ENCODE data around the gene MRS2.
"Not testable (repeated sequence)": the region's sequence is repeated elsewhere in the genome, so short reads cannot be mapped to it uniquely, and the experiment has no call there.

Gene MRS2

GRCh38 chr6:24402697-24403500 is at the start of gene MRS2:
Gene MRS2, plus strand, starts transcription at chr6:24402936. Its CDS starts 111 bp downstream, at chr6:24403047.
- peak; percentile 48 to 63 for DNase-seq (ENCODE audit: low read depth in 2 of 2, low spot score in 1 of 2)

- DNase-seq (ENCODE audit: low read depth in 2 of 2, low spot score in 1 of 2), result no peak
These were observed 48.9 kb upstream of the MRS2 start for GRCh38 chr6:24353861-24354260.

GRCh38 chr6:24355393-24355792 is 47.3 kb upstream of the MRS2 start:
- no peak for DNase-seq (ENCODE audit: low read depth in 2 of 2, low spot score in 1 of 2)

- DNase-seq (ENCODE audit: low read depth in 2 of 2, low spot score in 1 of 2), result no peak
These were observed 46.3 kb upstream of the MRS2 start for GRCh38 chr6:24356310-24356973.

GRCh38 chr6:24357336-24358218 is 45.2 kb upstream of the MRS2 start, which contains the start of gene DCDC2:
Gene DCDC2, minus strand, starts transcription at chr6:24358059. Its CDS starts 309 bp downstream, at chr6:24357750.
- DNase-seq (ENCODE audit: low read depth in 2 of 2, low spot score in 1 of 2), result no peak

GRCh38 chr6:24358219-24358821 is 44.4 kb upstream of the MRS2 start:
- DNase-seq (ENCODE audit: low read depth in 2 of 2, low spot score in 1 of 2), result no peak

GRCh38 chr6:24359640-24360454 is 42.9 kb upstream of the MRS2 start:
- DNase-seq (ENCODE audit: low read depth in 2 of 2, low spot score in 1 of 2), result peak; percentile 50 to 52

GRCh38 chr6:24362363-24362762 is 40.4 kb upstream of the MRS2 start:
- not testable (repeated sequence) for DNase-seq (ENCODE audit: low read depth in 2 of 2, low spot score in 1 of 2)

- not testable (repeated sequence) for DNase-seq (ENCODE audit: low read depth in 2 of 2, low spot score in 1 of 2)
These were observed 37.6 kb upstream of the MRS2 start for GRCh38 chr6:24365103-24365633.

GRCh38 chr6:24374612-24375011 is 28.1 kb upstream of the MRS2 start:
- no peak for DNase-seq (ENCODE audit: low read depth in 2 of 2, low spot score in 1 of 2)

- DNase-seq (ENCODE audit: low read depth in 2 of 2, low spot score in 1 of 2), result no peak
These were observed 25.9 kb upstream of the MRS2 start for GRCh38 chr6:24376871-24377270.

- no peak for DNase-seq (ENCODE audit: low read depth in 2 of 2, low spot score in 1 of 2)
These were observed 24.2 kb upstream of the MRS2 start for GRCh38 chr6:24378473-24379097.

- no peak for DNase-seq (ENCODE audit: low read depth in 2 of 2, low spot score in 1 of 2)
These were observed 21.1 kb upstream of the MRS2 start for GRCh38 chr6:24381476-24382219.

GRCh38 chr6:24382220-24382540 is 20.6 kb upstream of the MRS2 start:
- no peak for DNase-seq (ENCODE audit: low read depth in 2 of 2, low spot score in 1 of 2)

GRCh38 chr6:24382891-24383494 is 19.7 kb upstream of the MRS2 start:
- DNase-seq (ENCODE audit: low read depth in 2 of 2, low spot score in 1 of 2), result not testable (repeated sequence)

GRCh38 chr6:24384369-24385130 is 18.2 kb upstream of the MRS2 start:
- DNase-seq (ENCODE audit: low read depth in 2 of 2, low spot score in 1 of 2), result not testable (repeated sequence)

GRCh38 chr6:24385536-24386269 is 17.0 kb upstream of the MRS2 start:
- no peak for DNase-seq (ENCODE audit: low read depth in 2 of 2, low spot score in 1 of 2)

All from stimulated activated CD8-positive, alpha-beta memory T cell treated with anti-CD3 and anti-CD28 coated beads, Interleukin-4, amount 100 ng/mL, for 4 hours (primary cell).